ENCODE measurements around the gene ALDH2. TPM values are rescaled to one million over a fixed set of nuclear protein-coding genes. Genes with fewer than 3 reads are reported as not detected.
"Not testable (repeated sequence)": the region's sequence is repeated elsewhere in the genome, so short reads cannot be mapped to it uniquely, and the experiment has no call there.

The ALDH2 gene
- total RNA-seq, 4 donors from 2014 or later, result 102 to 239 (median 162) TPM

DNA sequence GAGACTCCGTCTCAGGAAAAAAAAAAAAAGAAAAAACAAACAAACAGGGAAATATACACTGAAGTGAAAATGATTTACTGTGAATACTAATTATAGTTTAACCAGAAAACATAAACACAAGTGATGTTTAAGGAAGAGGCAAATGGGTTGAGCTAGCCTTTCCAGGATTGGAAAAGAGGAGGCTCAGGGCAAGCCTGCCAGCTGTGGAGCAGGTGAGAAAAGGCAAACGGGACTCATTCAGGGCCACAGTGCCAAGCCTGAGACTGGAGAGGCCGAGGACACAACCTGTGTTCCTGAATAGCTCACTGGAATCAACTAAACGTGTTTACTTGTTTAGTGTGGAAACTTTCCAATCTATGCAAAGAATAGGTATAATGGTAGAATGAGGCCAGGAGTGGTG, 39.6 kb downstream of the ALDH2 start:
- 50 to 74% methylated on average over 1 to 4 of the region's 4 CpGs for WGBS, 2 donors (ENCODE audit: low coverage in 1 of 2)
- Histone ChIP-seq H3K4me1 (peaks cover 0 to 9% (median 0%) of the 10 kb centered on the region in 4 donors), H3K9me3 (no peaks in the 10 kb centered on the region), H3K27me3 (no peaks in the 10 kb centered on the region), H3K4me3 (no peak overlapping the region), H3K36me3 (peaks cover 0 to 63% (median 31%) of the 10 kb centered on the region in 4 donors), H3K27ac (peak overlapping the region in 3 of 4 donors; percentile 23 to 59 (median 58))
- DNase-seq, result no peak
- intact Hi-C loops (cut with DNase I; ENCODE audit: low total_unique reads), result no loop called here
- in situ Hi-C loops (cut with MboI; ENCODE audit: low pct_ligation_motif_present in 1 of 4, low pct_unique_long_range_greater_than_20kb in 1 of 4, low sequenced_read_pairs in 3 of 4), result loop anchor here in 3 of 4 donors (10.0 kb wide), 1 partner anchor 52 kb away; no protein-coding TSS in a partner anchor
- TF ChIP-seq, protein P1, sequence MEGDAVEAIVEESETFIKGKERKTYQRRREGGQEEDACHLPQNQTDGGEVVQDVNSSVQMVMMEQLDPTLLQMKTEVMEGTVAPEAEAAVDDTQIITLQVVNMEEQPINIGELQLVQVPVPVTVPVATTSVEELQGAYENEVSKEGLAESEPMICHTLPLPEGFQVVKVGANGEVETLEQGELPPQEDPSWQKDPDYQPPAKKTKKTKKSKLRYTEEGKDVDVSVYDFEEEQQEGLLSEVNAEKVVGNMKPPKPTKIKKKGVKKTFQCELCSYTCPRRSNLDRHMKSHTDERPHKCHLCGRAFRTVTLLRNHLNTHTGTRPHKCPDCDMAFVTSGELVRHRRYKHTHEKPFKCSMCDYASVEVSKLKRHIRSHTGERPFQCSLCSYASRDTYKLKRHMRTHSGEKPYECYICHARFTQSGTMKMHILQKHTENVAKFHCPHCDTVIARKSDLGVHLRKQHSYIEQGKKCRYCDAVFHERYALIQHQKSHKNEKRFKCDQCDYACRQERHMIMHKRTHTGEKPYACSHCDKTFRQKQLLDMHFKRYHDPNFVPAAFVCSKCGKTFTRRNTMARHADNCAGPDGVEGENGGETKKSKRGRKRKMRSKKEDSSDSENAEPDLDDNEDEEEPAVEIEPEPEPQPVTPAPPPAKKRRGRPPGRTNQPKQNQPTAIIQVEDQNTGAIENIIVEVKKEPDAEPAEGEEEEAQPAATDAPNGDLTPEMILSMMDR (IDR thresholded peaks at IDR 0.05), result no peak
- TF ChIP-seq POLR2AphosphoS5 (IDR thresholded peaks at IDR 0.05), result no peak
- TF ChIP-seq POLR2A (IDR thresholded peaks at IDR 0.05), result no peak
- TF ChIP-seq EP300 (IDR thresholded peaks at IDR 0.05; ENCODE audit: low read depth), result no peak

DNA sequence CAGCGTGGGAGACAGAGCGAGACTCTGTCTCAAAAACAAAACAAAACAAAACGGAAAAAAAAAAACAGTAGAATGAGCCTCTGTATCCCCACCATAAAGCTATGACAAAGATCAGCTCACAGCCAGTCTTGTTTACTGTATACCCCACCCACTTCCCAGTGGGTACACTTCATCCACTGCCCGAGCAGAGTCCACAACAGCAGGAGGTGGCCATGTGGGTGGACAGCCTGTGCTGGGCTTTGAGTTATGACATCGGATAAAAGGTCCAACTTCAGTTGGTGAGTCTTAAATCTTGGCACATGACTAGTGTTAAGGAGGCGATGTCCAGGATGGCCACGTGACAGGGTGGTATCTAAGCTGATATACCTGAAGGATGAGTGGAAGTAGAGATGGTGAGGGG, 40.5 kb downstream of the ALDH2 start:
- in situ Hi-C loops (cut with MboI; ENCODE audit: low pct_ligation_motif_present in 1 of 4, low pct_unique_long_range_greater_than_20kb in 1 of 4, low sequenced_read_pairs in 3 of 4), result loop anchor here in 3 of 4 donors (10.0 kb wide), 1 partner anchor 52 kb away; no protein-coding TSS in a partner anchor
- no peaks in the 10 kb centered on the region for H3K27me3 ChIP-seq
- H3K36me3 ChIP-seq, result peaks cover 0 to 54% (median 27%) of the 10 kb centered on the region in 4 donors
- peak; percentile 39 for DNase-seq
- no peaks in the 10 kb centered on the region for H3K9me3 ChIP-seq
- no peak overlapping the region for H3K4me3 ChIP-seq
- peaks cover 0 to 9% (median 0%) of the 10 kb centered on the region in 4 donors for H3K4me1 ChIP-seq
- WGBS, 2 donors (ENCODE audit: low coverage in 1 of 2), result 72% methylated on average over 7 of the region's 7 CpGs; no CpG with 5 or more reads in 1 of the 2 donors
- TF ChIP-seq EP300 (IDR thresholded peaks at IDR 0.05; ENCODE audit: low read depth), result no peak
- TF ChIP-seq POLR2AphosphoS5 (IDR thresholded peaks at IDR 0.05), result no peak
- TF ChIP-seq, protein P1 (IDR thresholded peaks at IDR 0.05), result no peak
- no peak for TF ChIP-seq POLR2A (IDR thresholded peaks at IDR 0.05)
- intact Hi-C loops (cut with DNase I; ENCODE audit: low total_unique reads), result no loop called here
- H3K27ac ChIP-seq, result peak overlapping the region in 3 of 4 donors; percentile 23 to 59 (median 58)

DNA sequence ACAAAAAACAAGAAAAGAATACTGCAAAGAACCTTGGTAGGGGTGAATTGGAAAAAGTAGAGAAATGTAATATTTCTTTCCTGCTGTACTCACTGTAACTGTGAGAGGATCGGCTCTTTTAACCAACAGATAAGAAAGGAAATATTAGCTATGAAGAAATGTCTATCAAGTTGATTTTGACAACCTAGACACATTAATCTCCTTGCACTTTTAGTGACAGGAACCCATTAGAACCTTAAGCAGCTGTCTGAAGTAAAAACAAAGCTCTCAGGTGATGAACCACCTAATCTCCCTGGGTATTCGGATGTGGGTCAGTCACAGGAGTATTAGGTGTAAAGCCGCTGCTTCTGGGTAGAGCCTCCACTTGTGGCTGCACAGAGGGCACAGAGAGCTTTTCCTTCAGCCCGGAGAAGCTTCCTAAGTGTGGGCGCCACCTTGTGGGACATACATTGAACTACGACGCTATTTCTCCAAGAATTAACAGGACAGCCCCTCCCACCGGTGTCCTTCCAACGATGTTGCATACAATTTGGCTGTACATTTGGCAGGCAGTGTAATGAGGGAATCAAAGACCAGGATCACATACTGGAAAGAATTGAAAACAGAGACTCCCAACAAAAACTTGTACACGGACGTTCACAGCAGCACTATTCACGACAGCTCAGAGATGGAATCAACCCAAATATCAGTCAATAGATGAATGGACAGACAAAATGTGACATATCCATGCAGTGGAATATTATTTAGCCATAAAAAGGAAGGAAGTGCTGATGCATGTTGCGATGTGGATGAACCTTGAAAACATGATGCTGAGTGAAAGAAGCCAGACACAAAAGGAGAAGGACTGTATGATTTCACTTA, 46.4 kb downstream of the ALDH2 start:
- Histone ChIP-seq H3K27me3 (no peaks in the 10 kb centered on the region), H3K4me3 (no peak overlapping the region), H3K4me1 (peaks cover 0 to 13% (median 6%) of the 10 kb centered on the region in 4 donors), H3K36me3 (peaks cover 0 to 29% (median 13%) of the 10 kb centered on the region in 4 donors), H3K9me3 (no peaks in the 10 kb centered on the region), H3K27ac (peak overlapping the region in 2 of 4 donors; percentile 10 to 28)
- TF ChIP-seq POLR2AphosphoS5 (IDR thresholded peaks at IDR 0.05) (peak in 1 of 3 donors; percentile 68), POLR2A (IDR thresholded peaks at IDR 0.05) (no peak), EP300 (IDR thresholded peaks at IDR 0.05; ENCODE audit: low read depth) (no peak)
- TF ChIP-seq, protein P1 (IDR thresholded peaks at IDR 0.05), result peak; percentile 69 to 90 (median 78)
- in situ Hi-C loops (cut with MboI; ENCODE audit: low pct_ligation_motif_present in 1 of 4, low pct_unique_long_range_greater_than_20kb in 1 of 4, low sequenced_read_pairs in 3 of 4) (no loop called here), intact Hi-C loops (cut with DNase I; ENCODE audit: low total_unique reads) (loop anchor here (5.0 kb wide), 1 partner anchor 61 kb away; no protein-coding TSS in a partner anchor)
- peak; percentile 80 for DNase-seq
- 21 to 37% methylated on average over 4 to 13 of the region's 13 CpGs for WGBS, 2 donors (ENCODE audit: low coverage in 1 of 2)

DNA sequence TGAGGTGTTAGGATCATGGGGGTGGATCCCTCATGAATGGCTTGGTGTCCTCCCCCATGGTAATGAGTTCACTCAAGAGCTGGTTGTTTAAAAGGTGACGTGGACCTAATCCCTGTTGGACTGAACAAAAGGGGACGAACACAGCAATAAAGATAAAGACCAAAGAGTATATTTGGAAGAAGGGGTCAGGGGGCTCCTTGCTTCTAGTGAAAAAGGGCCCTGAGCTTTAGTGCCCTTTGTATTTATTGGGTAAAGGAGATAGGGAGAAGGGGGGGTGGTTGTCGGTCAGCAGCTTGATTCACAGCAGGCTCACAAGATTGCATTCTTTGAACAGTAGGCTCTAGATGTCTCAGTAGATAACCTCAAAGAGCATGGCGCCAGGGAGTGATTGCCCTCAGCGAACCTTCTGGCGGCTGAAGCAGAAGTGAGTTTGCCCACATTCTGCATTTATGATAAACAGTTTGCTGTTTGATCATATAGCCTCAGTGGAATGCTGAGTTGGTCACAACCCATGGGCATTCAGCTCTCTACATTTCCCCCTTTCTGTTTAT, 49.4 kb downstream of the ALDH2 start:
- TF ChIP-seq, protein P1 (IDR thresholded peaks at IDR 0.05), result no peak
- no peak for TF ChIP-seq POLR2A (IDR thresholded peaks at IDR 0.05)
- no peak for TF ChIP-seq EP300 (IDR thresholded peaks at IDR 0.05; ENCODE audit: low read depth)
- TF ChIP-seq POLR2AphosphoS5 (IDR thresholded peaks at IDR 0.05), result no peak
- peaks cover 5 to 27% (median 15%) of the 10 kb centered on the region in 4 donors for H3K4me1 ChIP-seq
- H3K36me3 ChIP-seq, result no peaks in the 10 kb centered on the region
- H3K27ac ChIP-seq, result no peak overlapping the region
- no peak overlapping the region for H3K4me3 ChIP-seq
- intact Hi-C loops (cut with DNase I; ENCODE audit: low total_unique reads) (no loop called here), in situ Hi-C loops (cut with MboI; ENCODE audit: low pct_ligation_motif_present in 1 of 4, low pct_unique_long_range_greater_than_20kb in 1 of 4, low sequenced_read_pairs in 3 of 4) (no loop called here)
- DNase-seq, result no peak
- 72 to 80% methylated on average over 4 to 6 of the region's 6 CpGs for WGBS, 2 donors (ENCODE audit: low coverage in 1 of 2)
- no peaks in the 10 kb centered on the region for H3K9me3 ChIP-seq
- no peaks in the 10 kb centered on the region for H3K27me3 ChIP-seq

DNA sequence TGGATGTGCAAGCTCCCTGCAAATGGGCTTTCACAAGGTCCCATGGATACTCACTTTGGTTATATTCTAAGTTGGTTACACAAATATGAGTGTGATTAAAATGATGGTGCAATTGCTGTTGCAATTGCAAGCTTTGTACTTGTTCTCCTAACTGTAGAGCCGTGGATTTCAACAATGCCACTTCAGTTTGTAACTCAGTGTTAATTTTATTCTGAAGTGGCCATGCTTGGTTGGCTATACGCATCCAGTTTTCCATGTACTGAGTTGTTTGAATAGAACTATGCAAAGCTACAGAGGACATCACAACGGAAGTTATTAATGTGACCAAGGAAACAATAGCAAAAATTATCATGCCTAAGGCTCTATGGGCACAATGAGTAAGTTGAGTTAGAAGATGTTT, 50.2 kb downstream of the ALDH2 start:
- H3K36me3 ChIP-seq; intact Hi-C loops (cut with DNase I; ENCODE audit: low total_unique reads); H3K27ac ChIP-seq; H3K27me3 ChIP-seq; H3K9me3 ChIP-seq; DNase-seq; H3K4me3 ChIP-seq; in situ Hi-C loops (cut with MboI; ENCODE audit: low pct_ligation_motif_present in 1 of 4, low pct_unique_long_range_greater_than_20kb in 1 of 4, low sequenced_read_pairs in 3 of 4): not testable (repeated sequence)
- WGBS, 2 donors (ENCODE audit: low coverage in 1 of 2), result 88 to 100% methylated on average over 1 to 3 of the region's 3 CpGs
- H3K4me1 ChIP-seq, result peaks cover 5 to 30% (median 15%) of the 10 kb centered on the region in 4 donors

Measured in transverse colon (tissue), 4 donors.